ENCODE data around the gene ITPRIPL2. TPM values are rescaled to one million over a fixed set of nuclear protein-coding genes. Genes with fewer than 3 reads are reported as not detected.

The ITPRIPL2 gene
- total RNA-seq, 1 donor from 2014 or later: 14.5 TPM

GRCh38 chr16:19143599-19143956 is 29.8 kb downstream of the ITPRIPL2 start:
- DNase-seq (ENCODE audit: low read depth): no peak
- no peak for TF ChIP-seq CTCF (conservative IDR thresholded peaks at IDR 0.05; ENCODE audit: low read depth, low read length)
- H3K4me3 ChIP-seq (ENCODE audit: low read depth, low read length): no peak overlapping the region

GRCh38 chr16:19145010-19145409 is 31.2 kb downstream of the ITPRIPL2 start:
- H3K4me3 ChIP-seq (ENCODE audit: low read depth, low read length): no peak overlapping the region
- TF ChIP-seq CTCF (conservative IDR thresholded peaks at IDR 0.05; ENCODE audit: low read depth, low read length): no peak
- no peak for DNase-seq (ENCODE audit: low read depth)

DNA sequence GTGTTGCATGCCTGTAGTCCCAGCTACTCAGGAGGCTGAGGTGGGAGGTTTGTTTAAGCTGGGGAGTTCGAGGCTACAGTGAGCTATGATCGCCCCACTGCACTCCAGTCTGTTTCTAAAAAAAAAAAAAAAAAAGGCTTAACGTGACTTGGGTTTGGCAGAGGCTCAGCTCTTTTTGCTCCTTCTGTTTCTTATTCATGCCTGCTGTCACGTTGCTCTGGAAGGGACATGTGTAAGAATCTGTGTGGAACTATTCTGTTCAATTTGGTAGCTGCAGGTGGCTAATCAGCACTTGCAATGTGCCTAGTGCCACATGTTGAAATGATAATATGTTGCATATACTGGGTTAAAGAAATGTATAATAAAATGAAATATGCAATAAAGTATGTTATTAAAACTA is 33.4 kb downstream of the ITPRIPL2 start:
- no peak for TF ChIP-seq CTCF (conservative IDR thresholded peaks at IDR 0.05; ENCODE audit: low read depth, low read length)
- no peak overlapping the region for H3K4me3 ChIP-seq (ENCODE audit: low read depth, low read length)
- no peak for DNase-seq (ENCODE audit: low read depth)

- H3K4me3 ChIP-seq (ENCODE audit: low read depth, low read length): no peak overlapping the region
- DNase-seq (ENCODE audit: low read depth): no peak
- no peak for TF ChIP-seq CTCF (conservative IDR thresholded peaks at IDR 0.05; ENCODE audit: low read depth, low read length)
Observed at GRCh38 chr16:19147627-19148026, 33.9 kb downstream of the ITPRIPL2 start.

- TF ChIP-seq CTCF (conservative IDR thresholded peaks at IDR 0.05; ENCODE audit: low read depth, low read length): no peak
- no peak for DNase-seq (ENCODE audit: low read depth)
- no peak overlapping the region for H3K4me3 ChIP-seq (ENCODE audit: low read depth, low read length)
Observed at GRCh38 chr16:19148189-19148588, 34.4 kb downstream of the ITPRIPL2 start.

GRCh38 chr16:19151310-19151709 is 37.5 kb downstream of the ITPRIPL2 start:
- DNase-seq (ENCODE audit: low read depth): no peak
- no peak overlapping the region for H3K4me3 ChIP-seq (ENCODE audit: low read depth, low read length)
- no peak for TF ChIP-seq CTCF (conservative IDR thresholded peaks at IDR 0.05; ENCODE audit: low read depth, low read length)

DNA sequence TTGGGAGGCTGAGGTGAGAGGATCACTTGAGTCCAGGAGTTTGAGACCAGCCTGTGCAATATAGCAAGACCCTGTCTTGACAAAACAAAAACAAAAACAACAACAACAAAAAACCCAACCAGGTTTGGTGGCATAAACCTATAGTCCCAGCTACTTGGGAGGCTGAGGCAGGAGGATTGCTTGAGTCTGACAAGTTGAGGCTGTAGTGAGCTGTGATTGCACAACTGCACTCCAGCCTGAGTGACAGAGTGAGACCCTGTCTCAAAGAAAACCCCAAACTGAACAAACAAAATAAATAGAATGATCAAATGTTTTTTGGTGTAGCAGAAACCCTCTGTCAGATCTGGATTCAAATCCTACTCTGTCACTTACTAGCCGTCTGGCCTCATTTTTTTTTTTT is 38.3 kb downstream of the ITPRIPL2 start:
- TF ChIP-seq CTCF (conservative IDR thresholded peaks at IDR 0.05; ENCODE audit: low read depth, low read length): no peak
- no peak overlapping the region for H3K4me3 ChIP-seq (ENCODE audit: low read depth, low read length)
- DNase-seq (ENCODE audit: low read depth): no peak

Measured in epithelial cell of proximal tubule (primary cell).